ENCODE measurements around the gene GMPPA.

GRCh38 chr2:219530048-219530963 lies 31.6 kb downstream of the GMPPA start:
- TF ChIP-seq POLR2A (IDR thresholded peaks at IDR 0.05) = no peak
- peak; percentile 89 to 99 (median 97) for TF ChIP-seq CTCF (IDR thresholded peaks at IDR 0.05)
